ENCODE data around the gene BCL11A.

The BCL11A gene

DNA sequence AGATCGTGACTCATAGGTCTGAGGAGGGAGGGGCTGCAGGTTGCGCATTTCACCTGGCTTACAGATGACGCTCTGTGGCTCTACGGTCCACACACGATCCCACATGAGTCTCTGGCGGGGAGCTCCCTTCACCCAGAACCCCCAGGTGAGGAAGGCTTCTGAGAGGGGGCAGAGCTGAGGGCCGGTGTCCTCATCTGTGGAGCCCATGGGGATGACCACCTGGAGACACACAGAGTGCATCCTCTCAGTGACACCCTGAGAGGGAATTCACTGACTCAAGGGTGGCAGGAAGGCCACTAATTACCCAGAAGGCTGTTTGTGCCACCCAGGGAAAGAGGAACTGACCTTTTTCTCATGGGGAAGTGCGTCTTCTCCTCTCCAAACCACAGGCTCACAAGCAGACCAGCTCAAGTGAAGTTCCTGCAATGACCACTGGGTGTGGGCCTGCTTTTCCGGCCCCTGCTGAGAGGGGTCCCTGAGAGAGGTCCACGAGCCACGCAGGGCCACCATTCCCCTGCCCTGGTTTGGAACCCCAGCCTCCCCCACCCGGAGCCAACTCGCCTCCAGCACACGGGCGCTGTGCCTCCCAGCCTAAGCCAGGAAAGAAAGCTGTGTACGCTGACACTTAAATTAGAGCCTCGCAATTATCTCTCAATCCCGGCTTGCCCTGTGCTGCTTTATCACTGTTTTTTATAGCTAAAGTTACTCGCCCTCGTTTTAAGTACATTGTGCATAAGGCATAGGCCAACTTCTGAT, 114.1 kb downstream of the BCL11A start:
- Histone ChIP-seq H3K9me3 (ENCODE audit: insufficient read depth, low read length) (no peaks in the 10 kb centered on the region), H3K4me3 (ENCODE audit: insufficient read length, low read depth) (no peak overlapping the region), H3K36me3 (ENCODE audit: insufficient read depth, insufficient read length, low read length) (no peaks in the 10 kb centered on the region), H3K27me3 (ENCODE audit: insufficient read depth, insufficient read length) (no peaks in the 10 kb centered on the region), H3K9ac (ENCODE audit: insufficient read length, low read depth) (no peak overlapping the region), H3K4me1 (ENCODE audit: insufficient read depth, insufficient read length) (peaks cover 2% of the 10 kb centered on the region)
- no peak for DNase-seq (ENCODE audit: low read depth, low spot score)
- no peak for TF ChIP-seq YY1 (IDR thresholded peaks at IDR 0.05; ENCODE audit: insufficient read depth, insufficient read length)
- no peak for TF ChIP-seq SUZ12 (IDR thresholded peaks at IDR 0.05; ENCODE audit: extremely low read depth, insufficient read depth, insufficient read length)
- TF ChIP-seq ZNF274 (IDR thresholded peaks at IDR 0.05; ENCODE audit: low read depth, low read length): no peak

DNA sequence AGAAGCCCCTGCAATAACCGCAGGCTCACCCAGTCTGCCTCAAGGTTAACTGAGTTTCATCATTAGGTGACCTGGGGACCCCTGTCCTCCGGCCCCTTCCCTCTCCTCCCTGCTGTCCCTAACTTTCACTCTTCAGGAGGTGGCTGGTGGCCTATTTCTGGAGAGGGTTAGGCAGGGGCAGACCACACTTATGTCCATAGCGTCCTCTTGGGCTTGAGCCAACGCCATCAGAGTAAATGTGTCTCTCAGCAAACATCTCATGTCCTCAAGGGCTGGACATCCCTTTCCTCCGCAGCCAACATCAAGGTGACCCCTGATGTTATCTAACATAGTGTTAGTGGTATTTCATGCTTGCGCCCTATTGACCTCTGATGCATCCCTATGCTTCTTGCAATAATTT, 114.8 kb downstream of the BCL11A start:
- H3K4me1 ChIP-seq (ENCODE audit: insufficient read depth, insufficient read length): peaks cover 2% of the 10 kb centered on the region

DNA sequence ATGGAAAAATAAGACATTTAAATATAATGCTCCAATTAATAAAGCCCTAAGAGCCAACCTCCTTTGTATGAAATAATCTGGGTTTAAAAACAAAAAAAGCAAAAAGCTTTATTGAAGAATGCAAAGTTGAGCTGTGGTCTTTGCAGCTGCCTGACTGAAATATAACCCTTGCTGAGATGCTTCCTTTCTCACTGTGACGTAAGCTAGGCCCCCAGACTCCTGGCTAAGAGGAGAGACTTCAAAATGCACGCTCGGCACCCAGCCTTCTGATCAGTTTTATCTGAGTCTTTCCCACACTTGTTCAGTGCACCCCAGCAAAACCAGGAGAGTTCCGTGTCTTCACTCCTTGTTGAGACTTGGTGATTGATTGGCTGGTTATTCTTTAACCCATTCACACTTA, 115.3 kb downstream of the BCL11A start:
- no peaks in the 10 kb centered on the region for H3K9me3 ChIP-seq (ENCODE audit: insufficient read depth, low read length)
- peaks cover under 1% of the 10 kb centered on the region for H3K4me1 ChIP-seq (ENCODE audit: insufficient read depth, insufficient read length)
- DNase-seq (ENCODE audit: low read depth, low spot score): no peak
- H3K4me3 ChIP-seq (ENCODE audit: insufficient read length, low read depth): no peak overlapping the region
- H3K9ac ChIP-seq (ENCODE audit: insufficient read length, low read depth): no peak overlapping the region
- TF ChIP-seq SUZ12 (IDR thresholded peaks at IDR 0.05; ENCODE audit: extremely low read depth, insufficient read depth, insufficient read length) (no peak), YY1 (IDR thresholded peaks at IDR 0.05; ENCODE audit: insufficient read depth, insufficient read length) (no peak), ZNF274 (IDR thresholded peaks at IDR 0.05; ENCODE audit: low read depth, low read length) (no peak)
- no peaks in the 10 kb centered on the region for H3K27me3 ChIP-seq (ENCODE audit: insufficient read depth, insufficient read length)
- H3K36me3 ChIP-seq (ENCODE audit: insufficient read depth, insufficient read length, low read length): no peaks in the 10 kb centered on the region

More for the DNA sequence above, 114.8 kb downstream of the BCL11A start:
- Histone ChIP-seq H3K9me3 (ENCODE audit: insufficient read depth, low read length) (no peaks in the 10 kb centered on the region), H3K36me3 (ENCODE audit: insufficient read depth, insufficient read length, low read length) (no peaks in the 10 kb centered on the region), H3K9ac (ENCODE audit: insufficient read length, low read depth) (no peak overlapping the region), H3K27me3 (ENCODE audit: insufficient read depth, insufficient read length) (no peaks in the 10 kb centered on the region), H3K4me3 (ENCODE audit: insufficient read length, low read depth) (no peak overlapping the region)
- no peak for DNase-seq (ENCODE audit: low read depth, low spot score)
- no peak for TF ChIP-seq YY1 (IDR thresholded peaks at IDR 0.05; ENCODE audit: insufficient read depth, insufficient read length)

DNA sequence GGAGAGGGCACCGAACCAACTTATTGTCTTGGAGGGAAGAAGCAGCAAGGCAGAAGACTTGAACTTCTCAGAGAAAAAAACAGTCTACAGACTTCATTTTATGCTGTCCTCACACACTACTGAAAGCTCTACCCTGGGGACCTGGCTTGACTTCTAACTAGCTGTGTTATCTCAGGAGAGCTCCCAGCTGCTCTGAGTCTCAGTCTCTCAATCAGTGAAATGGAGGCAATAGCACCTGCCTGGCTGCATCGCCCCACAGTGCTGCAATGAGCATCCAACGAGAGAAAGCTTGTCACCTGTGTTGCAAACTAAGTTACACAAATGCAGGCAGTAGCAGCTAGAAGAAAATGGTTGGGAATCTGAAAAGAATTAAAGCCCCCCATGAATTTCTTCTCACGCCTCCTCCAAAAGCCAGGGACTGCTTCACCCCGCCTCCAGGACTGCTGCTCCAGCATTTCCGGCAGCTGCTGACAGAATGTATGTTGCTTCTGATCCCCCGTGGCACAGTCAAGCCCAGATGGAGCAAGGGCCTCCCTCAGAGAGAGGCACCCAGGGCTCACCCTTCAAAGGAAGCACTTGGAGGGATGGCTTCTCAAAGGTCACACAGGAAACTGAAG, 116.3 kb downstream of the BCL11A start:
- no peak for DNase-seq (ENCODE audit: low read depth, low spot score)
- H3K4me1 ChIP-seq (ENCODE audit: insufficient read depth, insufficient read length): peaks cover 7% of the 10 kb centered on the region
- H3K9ac ChIP-seq (ENCODE audit: insufficient read length, low read depth): no peak overlapping the region
- H3K36me3 ChIP-seq (ENCODE audit: insufficient read depth, insufficient read length, low read length): no peaks in the 10 kb centered on the region
- H3K4me3 ChIP-seq (ENCODE audit: insufficient read length, low read depth): no peak overlapping the region
- H3K9me3 ChIP-seq (ENCODE audit: insufficient read depth, low read length): no peaks in the 10 kb centered on the region
- no peaks in the 10 kb centered on the region for H3K27me3 ChIP-seq (ENCODE audit: insufficient read depth, insufficient read length)
- TF ChIP-seq YY1 (IDR thresholded peaks at IDR 0.05; ENCODE audit: insufficient read depth, insufficient read length): no peak

DNA sequence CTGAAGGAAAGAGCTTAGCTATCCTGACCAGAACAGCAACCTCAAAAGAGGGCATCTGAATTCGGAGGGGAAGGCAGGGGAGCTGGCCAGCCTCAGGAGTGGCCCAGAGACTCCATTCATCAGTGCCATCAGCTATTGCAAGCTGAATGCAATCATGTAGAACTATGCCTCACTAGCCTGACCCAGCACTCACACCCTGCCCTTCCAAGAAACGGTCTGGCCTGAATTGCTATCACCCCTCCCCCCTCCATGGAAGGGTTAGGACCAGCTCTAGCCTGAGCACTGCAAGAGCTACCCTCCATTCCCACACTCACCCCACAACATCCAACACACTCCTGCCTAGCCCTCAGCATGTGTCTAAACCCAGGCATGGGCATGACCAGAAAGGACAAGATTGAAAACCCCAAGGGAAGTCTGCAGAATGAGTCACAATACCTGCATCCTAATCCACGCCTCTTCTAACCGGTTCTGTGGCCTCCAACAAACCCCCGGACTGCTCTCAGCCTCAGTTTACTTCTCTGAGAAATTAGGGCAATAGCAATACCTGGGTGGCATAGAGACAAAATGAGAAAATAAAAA, 120.3 kb downstream of the BCL11A start:
- no peaks in the 10 kb centered on the region for H3K9me3 ChIP-seq (ENCODE audit: insufficient read depth, low read length)
- H3K27me3 ChIP-seq (ENCODE audit: insufficient read depth, insufficient read length): no peaks in the 10 kb centered on the region
- H3K4me1 ChIP-seq (ENCODE audit: insufficient read depth, insufficient read length): peaks cover 7% of the 10 kb centered on the region
- no peaks in the 10 kb centered on the region for H3K36me3 ChIP-seq (ENCODE audit: insufficient read depth, insufficient read length, low read length)
- no peak for DNase-seq (ENCODE audit: low read depth, low spot score)
- no peak overlapping the region for H3K4me3 ChIP-seq (ENCODE audit: insufficient read length, low read depth)
- no peak overlapping the region for H3K9ac ChIP-seq (ENCODE audit: insufficient read length, low read depth)
- TF ChIP-seq YY1 (IDR thresholded peaks at IDR 0.05; ENCODE audit: insufficient read depth, insufficient read length) (no peak), ZNF274 (IDR thresholded peaks at IDR 0.05; ENCODE audit: low read depth, low read length) (no peak), SUZ12 (IDR thresholded peaks at IDR 0.05; ENCODE audit: extremely low read depth, insufficient read depth, insufficient read length) (no peak)

DNA sequence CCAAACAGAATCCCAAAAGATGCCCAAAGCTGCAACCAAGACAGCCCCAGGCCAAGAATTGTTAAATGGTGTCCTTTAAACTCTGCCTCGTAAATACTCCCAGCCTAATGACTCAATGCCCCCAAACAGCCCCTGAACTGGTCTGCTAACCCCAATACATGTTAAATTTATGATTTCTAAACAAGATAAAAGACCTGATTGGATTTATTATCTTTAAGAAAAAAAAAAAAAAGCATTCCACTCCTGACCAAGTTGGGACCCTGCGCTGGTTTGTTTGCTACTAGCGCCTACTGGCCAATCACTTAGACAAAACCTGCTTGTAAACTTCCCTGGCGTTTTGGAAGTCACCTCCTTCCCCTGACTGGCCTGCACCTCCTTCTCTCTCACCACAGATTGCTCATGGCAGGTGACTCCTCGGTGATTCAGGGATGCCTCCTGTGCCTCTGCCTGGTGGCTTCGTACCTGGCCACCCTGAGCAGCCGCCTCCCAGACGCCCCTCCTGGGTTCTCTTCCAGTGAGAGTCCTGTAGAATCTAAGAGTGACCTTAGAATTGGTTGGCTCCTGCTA, 121.3 kb downstream of the BCL11A start:
- H3K27me3 ChIP-seq (ENCODE audit: insufficient read depth, insufficient read length): no peaks in the 10 kb centered on the region
- no peak overlapping the region for H3K4me3 ChIP-seq (ENCODE audit: insufficient read length, low read depth)
- peaks cover 7% of the 10 kb centered on the region for H3K4me1 ChIP-seq (ENCODE audit: insufficient read depth, insufficient read length)
- TF ChIP-seq YY1 (IDR thresholded peaks at IDR 0.05; ENCODE audit: insufficient read depth, insufficient read length): no peak
- no peak for TF ChIP-seq ZNF274 (IDR thresholded peaks at IDR 0.05; ENCODE audit: low read depth, low read length)
- TF ChIP-seq SUZ12 (IDR thresholded peaks at IDR 0.05; ENCODE audit: extremely low read depth, insufficient read depth, insufficient read length): no peak
- H3K36me3 ChIP-seq (ENCODE audit: insufficient read depth, insufficient read length, low read length): no peaks in the 10 kb centered on the region
- H3K9ac ChIP-seq (ENCODE audit: insufficient read length, low read depth): no peak overlapping the region
- H3K9me3 ChIP-seq (ENCODE audit: insufficient read depth, low read length): no peaks in the 10 kb centered on the region
- no peak for DNase-seq (ENCODE audit: low read depth, low spot score)

DNA sequence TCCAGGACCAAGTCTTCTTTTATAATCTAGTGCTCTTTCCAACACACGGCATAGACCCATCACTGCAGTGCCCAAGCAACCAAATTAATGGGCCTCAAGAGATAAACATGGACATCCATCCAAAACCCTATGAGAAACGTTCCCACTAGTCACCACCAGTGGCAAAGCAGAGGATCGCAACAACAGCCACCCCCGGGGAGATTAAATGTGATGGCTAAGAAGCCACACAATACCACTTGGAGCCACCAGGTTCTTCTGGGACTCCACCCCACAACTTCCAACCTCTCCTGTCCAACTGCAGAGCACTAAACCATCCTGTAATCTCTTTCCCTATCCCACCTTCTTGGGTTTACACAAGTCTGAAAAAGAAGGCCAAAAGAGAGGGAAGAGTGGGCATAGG, 123.8 kb downstream of the BCL11A start:
- Histone ChIP-seq H3K27me3 (ENCODE audit: insufficient read depth, insufficient read length) (no peaks in the 10 kb centered on the region), H3K4me1 (ENCODE audit: insufficient read depth, insufficient read length) (peaks cover 7% of the 10 kb centered on the region), H3K36me3 (ENCODE audit: insufficient read depth, insufficient read length, low read length) (peaks cover 12% of the 10 kb centered on the region), H3K4me3 (ENCODE audit: insufficient read length, low read depth) (no peak overlapping the region), H3K9ac (ENCODE audit: insufficient read length, low read depth) (no peak overlapping the region), H3K9me3 (ENCODE audit: insufficient read depth, low read length) (no peaks in the 10 kb centered on the region)
- DNase-seq (ENCODE audit: low read depth, low spot score): no peak
- no peak for TF ChIP-seq ZNF274 (IDR thresholded peaks at IDR 0.05; ENCODE audit: low read depth, low read length)
- no peak for TF ChIP-seq SUZ12 (IDR thresholded peaks at IDR 0.05; ENCODE audit: extremely low read depth, insufficient read depth, insufficient read length)
- TF ChIP-seq YY1 (IDR thresholded peaks at IDR 0.05; ENCODE audit: insufficient read depth, insufficient read length): no peak
